ENCODE data around the gene SLC22A12.

The SLC22A12 gene

DNA sequence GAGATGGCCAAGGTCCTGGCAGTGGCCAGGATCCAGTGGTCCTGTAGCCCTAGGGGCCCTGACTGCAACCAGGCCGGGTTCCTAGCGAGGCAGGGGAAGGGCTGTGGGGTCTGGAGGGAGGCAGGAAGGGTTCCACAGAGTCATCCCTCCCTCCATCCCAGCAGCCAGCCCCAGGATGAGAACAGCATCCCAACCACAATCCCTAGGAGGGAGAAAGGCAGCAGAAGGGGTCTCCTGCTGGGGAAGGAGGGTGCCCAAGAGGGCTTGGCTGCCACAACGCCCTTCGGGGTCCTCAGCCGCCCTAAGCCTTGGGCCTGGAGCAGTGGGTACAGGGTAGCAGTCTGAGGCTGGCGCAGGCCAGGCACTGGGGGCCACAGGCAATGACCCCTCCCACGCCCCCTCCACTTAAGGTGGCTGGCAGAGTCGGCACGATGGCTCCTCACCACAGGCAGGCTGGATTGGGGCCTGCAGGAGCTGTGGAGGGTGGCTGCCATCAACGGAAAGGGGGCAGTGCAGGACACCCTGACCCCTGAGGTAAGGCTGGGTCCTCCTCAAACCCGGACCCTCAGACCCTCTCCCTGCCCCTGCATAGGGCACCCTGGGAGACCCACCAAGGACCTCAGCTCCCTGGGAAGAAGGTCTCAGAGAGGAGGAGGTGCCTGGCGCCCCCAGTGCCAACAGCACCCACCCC, 7.2 kb downstream of the SLC22A12 start:
- H3K27me3 ChIP-seq (ENCODE audit: control insufficient read depth in 1 of 2, insufficient read depth in 1 of 2, low read length in 2 of 2) = peaks cover 8 to 15% of the 10 kb centered on the region in 2 experiments
- H2BK12ac ChIP-seq (ENCODE audit: low read length in 2 of 2) = no peak overlapping the region
- DNase-seq = no peak
- no peaks in the 10 kb centered on the region for H3K79me1 ChIP-seq (replicated peaks; ENCODE audit: low read length, poor library complexity, severe bottlenecking)
- H3K4me3 ChIP-seq (ENCODE audit: insufficient read depth in 1 of 2, low read depth in 1 of 2, low read length in 2 of 2) = no peak overlapping the region
- no peaks in the 10 kb centered on the region for H3K4me1 ChIP-seq (ENCODE audit: control insufficient read depth, insufficient read depth, low read depth, low read length)
- H2AFZ ChIP-seq (ENCODE audit: low read depth, low read length) = no peak overlapping the region
- H2BK5ac ChIP-seq (ENCODE audit: low read depth, low read length, poor library complexity, severe bottlenecking) = no peak overlapping the region
- 78% methylated on average over 9 of the region's 12 CpGs for WGBS
- no peak overlapping the region for H3K14ac ChIP-seq (ENCODE audit: low read length in 2 of 2)
- H3K4me2 ChIP-seq (ENCODE audit: low read length, poor library complexity, severe bottlenecking) = no peak overlapping the region
- H4K91ac ChIP-seq (ENCODE audit: low read length) = no peak overlapping the region
- no peak overlapping the region for H2BK120ac ChIP-seq (ENCODE audit: low read depth, low read length)
- no peak overlapping the region for H2BK15ac ChIP-seq (ENCODE audit: low read depth, poor library complexity, severe bottlenecking)
- no peak overlapping the region for H3K23ac ChIP-seq (ENCODE audit: low read length in 2 of 2)
- no peak overlapping the region for H3K9ac ChIP-seq (ENCODE audit: low read length)
- peaks cover 14% of the 10 kb centered on the region for H3K9me3 ChIP-seq (ENCODE audit: control insufficient read depth, low read length)
- no peak overlapping the region for H4K8ac ChIP-seq (ENCODE audit: low read length)
- no peak overlapping the region for H2AK5ac ChIP-seq (ENCODE audit: low read length, severe bottlenecking)
- no peak overlapping the region for H3K27ac ChIP-seq (ENCODE audit: low read length, poor library complexity, severe bottlenecking)
- no peaks in the 10 kb centered on the region for H3K36me3 ChIP-seq (ENCODE audit: control insufficient read depth in 1 of 2, insufficient read depth in 2 of 2, low read depth in 1 of 2, low read length in 2 of 2)
- H3K4ac ChIP-seq (ENCODE audit: low read depth in 1 of 2, low read length in 2 of 2) = no peak overlapping the region
- no peak overlapping the region for H3K18ac ChIP-seq (ENCODE audit: low read depth in 1 of 2, low read length in 2 of 2)

- H2BK5ac ChIP-seq (ENCODE audit: low read depth, low read length, poor library complexity, severe bottlenecking) = no peak overlapping the region
- H4K8ac ChIP-seq (ENCODE audit: low read length) = no peak overlapping the region
- no peak overlapping the region for H3K23ac ChIP-seq (ENCODE audit: low read length in 2 of 2)
- H3K4me2 ChIP-seq (ENCODE audit: low read length, poor library complexity, severe bottlenecking) = no peak overlapping the region
- H3K18ac ChIP-seq (ENCODE audit: low read depth in 1 of 2, low read length in 2 of 2) = no peak overlapping the region
- H2BK120ac ChIP-seq (ENCODE audit: low read depth, low read length) = no peak overlapping the region
- no peak for DNase-seq
- no peak overlapping the region for H2BK15ac ChIP-seq (ENCODE audit: low read depth, poor library complexity, severe bottlenecking)
- no peak overlapping the region for H2AK5ac ChIP-seq (ENCODE audit: low read length, severe bottlenecking)
- H3K4me3 ChIP-seq (ENCODE audit: insufficient read depth in 1 of 2, low read depth in 1 of 2, low read length in 2 of 2) = no peak overlapping the region
- H2BK12ac ChIP-seq (ENCODE audit: low read length in 2 of 2) = no peak overlapping the region
- H3K79me1 ChIP-seq (replicated peaks; ENCODE audit: low read length, poor library complexity, severe bottlenecking) = no peaks in the 10 kb centered on the region
- H3K9me3 ChIP-seq (ENCODE audit: control insufficient read depth, low read length) = peaks cover 14% of the 10 kb centered on the region
- no peak overlapping the region for H3K9ac ChIP-seq (ENCODE audit: low read length)
- no peak overlapping the region for H4K91ac ChIP-seq (ENCODE audit: low read length)
- H3K27me3 ChIP-seq (ENCODE audit: control insufficient read depth in 1 of 2, insufficient read depth in 1 of 2, low read length in 2 of 2) = peaks cover 16 to 20% of the 10 kb centered on the region in 2 experiments
- H3K4ac ChIP-seq (ENCODE audit: low read depth in 1 of 2, low read length in 2 of 2) = no peak overlapping the region
- no peaks in the 10 kb centered on the region for H3K36me3 ChIP-seq (ENCODE audit: control insufficient read depth in 1 of 2, insufficient read depth in 2 of 2, low read depth in 1 of 2, low read length in 2 of 2)
- H3K4me1 ChIP-seq (ENCODE audit: control insufficient read depth, insufficient read depth, low read depth, low read length) = no peaks in the 10 kb centered on the region
- no peak overlapping the region for H3K27ac ChIP-seq (ENCODE audit: low read length, poor library complexity, severe bottlenecking)
- 86% methylated on average over 21 of the region's 23 CpGs for WGBS
- H2AFZ ChIP-seq (ENCODE audit: low read depth, low read length) = no peak overlapping the region
- no peak overlapping the region for H3K14ac ChIP-seq (ENCODE audit: low read length in 2 of 2)
Observed at GRCh38 chr11:64598797-64599697, 8.0 kb downstream of the SLC22A12 start.

GRCh38 chr11:64599698-64600211, 8.7 kb downstream of the SLC22A12 start:
- no peak overlapping the region for H3K18ac ChIP-seq (ENCODE audit: low read depth in 1 of 2, low read length in 2 of 2)
- no peak overlapping the region for H3K9ac ChIP-seq (ENCODE audit: low read length)
- H3K23ac ChIP-seq (ENCODE audit: low read length in 2 of 2) = no peak overlapping the region
- H3K27ac ChIP-seq (ENCODE audit: low read length, poor library complexity, severe bottlenecking) = no peak overlapping the region
- no peaks in the 10 kb centered on the region for H3K79me1 ChIP-seq (replicated peaks; ENCODE audit: low read length, poor library complexity, severe bottlenecking)
- no peak overlapping the region for H2AK5ac ChIP-seq (ENCODE audit: low read length, severe bottlenecking)
- H2BK15ac ChIP-seq (ENCODE audit: low read depth, poor library complexity, severe bottlenecking) = no peak overlapping the region
- H3K4me2 ChIP-seq (ENCODE audit: low read length, poor library complexity, severe bottlenecking) = no peak overlapping the region
- 90% methylated on average over 17 of the region's 17 CpGs for WGBS
- no peak overlapping the region for H2BK12ac ChIP-seq (ENCODE audit: low read length in 2 of 2)
- H3K4me1 ChIP-seq (ENCODE audit: control insufficient read depth, insufficient read depth, low read depth, low read length) = no peaks in the 10 kb centered on the region
- no peak overlapping the region for H3K4me3 ChIP-seq (ENCODE audit: insufficient read depth in 1 of 2, low read depth in 1 of 2, low read length in 2 of 2)
- H4K8ac ChIP-seq (ENCODE audit: low read length) = no peak overlapping the region
- peaks cover 8% of the 10 kb centered on the region for H3K9me3 ChIP-seq (ENCODE audit: control insufficient read depth, low read length)
- H2BK120ac ChIP-seq (ENCODE audit: low read depth, low read length) = no peak overlapping the region
- H3K36me3 ChIP-seq (ENCODE audit: control insufficient read depth in 1 of 2, insufficient read depth in 2 of 2, low read depth in 1 of 2, low read length in 2 of 2) = no peaks in the 10 kb centered on the region
- no peak overlapping the region for H2AFZ ChIP-seq (ENCODE audit: low read depth, low read length)
- H3K27me3 ChIP-seq (ENCODE audit: control insufficient read depth in 1 of 2, insufficient read depth in 1 of 2, low read length in 2 of 2) = peaks cover 22 to 25% of the 10 kb centered on the region in 2 experiments
- no peak overlapping the region for H3K4ac ChIP-seq (ENCODE audit: low read depth in 1 of 2, low read length in 2 of 2)
- H4K91ac ChIP-seq (ENCODE audit: low read length) = peak overlapping the region; percentile 52
- no peak overlapping the region for H3K14ac ChIP-seq (ENCODE audit: low read length in 2 of 2)
- no peak for DNase-seq
- H2BK5ac ChIP-seq (ENCODE audit: low read depth, low read length, poor library complexity, severe bottlenecking) = no peak overlapping the region
